Activated CD4-positive, alpha-beta T cell treated with anti-CD3 and anti-CD28 coated beads for 1 hour (primary cell): ENCODE results near the gene SCP2D1.

Experiments used
- DNase-seq: peaks from one replicate; pipeline ENCODE4 v3.0.0-alpha.2; 2020

Gene SCP2D1

GRCh38 chr20:18815194-18815942 is 1.8 kb downstream of the SCP2D1 start:
- no peak for DNase-seq

- no peak for DNase-seq
Observed at GRCh38 chr20:18822832-18823231, 9.2 kb downstream of the SCP2D1 start.

GRCh38 chr20:18831830-18832499 is 18.4 kb downstream of the SCP2D1 start:
- DNase-seq, result no peak

GRCh38 chr20:18832546-18833200 is 19.1 kb downstream of the SCP2D1 start:
- no peak for DNase-seq

GRCh38 chr20:18835466-18836256 is 22.1 kb downstream of the SCP2D1 start:
- no peak for DNase-seq

- no peak for DNase-seq
Observed at GRCh38 chr20:18837718-18838117, 24.1 kb downstream of the SCP2D1 start.

- DNase-seq, result no peak
Observed at GRCh38 chr20:18839507-18840247, 26.1 kb downstream of the SCP2D1 start.

- DNase-seq, result no peak
Observed at GRCh38 chr20:18840248-18840645, 26.7 kb downstream of the SCP2D1 start.

GRCh38 chr20:18845017-18845416 is 31.4 kb downstream of the SCP2D1 start:
- DNase-seq, result no peak

GRCh38 chr20:18847226-18847755 is 33.7 kb downstream of the SCP2D1 start:
- no peak for DNase-seq

GRCh38 chr20:18849131-18849530 is 35.5 kb downstream of the SCP2D1 start:
- no peak for DNase-seq

GRCh38 chr20:18851629-18852028 is 38.0 kb downstream of the SCP2D1 start:
- DNase-seq, result no peak

- DNase-seq, result no peak
Observed at GRCh38 chr20:18852318-18852717, 38.7 kb downstream of the SCP2D1 start.

- no peak for DNase-seq
Observed at GRCh38 chr20:18853216-18853615, 39.6 kb downstream of the SCP2D1 start.

- no peak for DNase-seq
Observed at GRCh38 chr20:18853946-18854646, 40.5 kb downstream of the SCP2D1 start.

GRCh38 chr20:18855882-18856281 is 42.3 kb downstream of the SCP2D1 start:
- DNase-seq, result no peak

- DNase-seq, result no peak
Observed at GRCh38 chr20:18856873-18857272, 43.3 kb downstream of the SCP2D1 start.

- DNase-seq, result no peak
Observed at GRCh38 chr20:18857640-18858039, 44.1 kb downstream of the SCP2D1 start.

GRCh38 chr20:18858816-18859215 is 45.2 kb downstream of the SCP2D1 start:
- DNase-seq, result no peak
